Osteocyte (in vitro differentiated cells): ENCODE data around the gene SERPINA5. TPM values are rescaled to one million over a fixed set of nuclear protein-coding genes. Genes with fewer than 3 reads are reported as not detected.

Source experiments
- DNase-seq: peaks from one replicate; pipeline ENCODE4 v3.0.0; 2021; ENCODE audit warnings: mixed read lengths; ENCODE audit not compliant: unreplicated experiment; ENCODE audit errors: extremely low spot score
- H3K27ac Mint-ChIP-seq: one replicate; pipeline ENCODE4 v1.8.0; 2021; ENCODE audit warnings: mild to moderate bottlenecking, mixed read lengths; ENCODE audit not compliant: unreplicated experiment
- H3K27me3 Mint-ChIP-seq: one replicate; pipeline ENCODE4 v1.8.0; 2021; ENCODE audit warnings: mixed read lengths; ENCODE audit not compliant: unreplicated experiment
- H3K36me3 Mint-ChIP-seq: one replicate; pipeline ENCODE4 v1.8.0; 2021; ENCODE audit warnings: mixed read lengths; ENCODE audit not compliant: unreplicated experiment
- H3K4me1 Mint-ChIP-seq: one replicate; pipeline ENCODE4 v1.8.0; 2021; ENCODE audit warnings: mixed read lengths; ENCODE audit not compliant: unreplicated experiment
- H3K4me3 Mint-ChIP-seq: one replicate; pipeline ENCODE4 v1.8.0; 2021; ENCODE audit warnings: mild to moderate bottlenecking, moderate library complexity, mixed read lengths; ENCODE audit not compliant: unreplicated experiment
- H3K9me3 Mint-ChIP-seq: one replicate; pipeline ENCODE4 v1.8.0; 2021; ENCODE audit warnings: mixed read lengths; ENCODE audit not compliant: unreplicated experiment
- CTCF ChIP-seq: fragments of 200-600 bp; sonication (generic); IDR thresholded peaks from 2 replicates; pipeline ENCODE4 v1.5.0; 2021; ENCODE audit warnings: antibody characterized with exemption, mild to moderate bottlenecking, moderate library complexity
- total RNA-seq: library from RNA; stranded (reverse); gene quantifications from 2 replicates; pipeline ENCODE4 v1.2.1, GENCODE V29; 2021

The SERPINA5 gene
- total RNA-seq, 1 donor from 2014 or later = 0.16 TPM

- Mint-ChIP-seq H3K4me3 (no peak overlapping the region), H3K27me3 (no peaks in the 10 kb centered on the region), H3K36me3 (no peaks in the 10 kb centered on the region), H3K27ac (no peak overlapping the region), H3K4me1 (peaks cover 14% of the 10 kb centered on the region), H3K9me3 (no peaks in the 10 kb centered on the region)
- no peak for TF ChIP-seq CTCF
- peak; percentile 56 for DNase-seq
Observed at GRCh38 chr14:94538070-94538740, 43.0 kb upstream of the SERPINA5 start.

DNA sequence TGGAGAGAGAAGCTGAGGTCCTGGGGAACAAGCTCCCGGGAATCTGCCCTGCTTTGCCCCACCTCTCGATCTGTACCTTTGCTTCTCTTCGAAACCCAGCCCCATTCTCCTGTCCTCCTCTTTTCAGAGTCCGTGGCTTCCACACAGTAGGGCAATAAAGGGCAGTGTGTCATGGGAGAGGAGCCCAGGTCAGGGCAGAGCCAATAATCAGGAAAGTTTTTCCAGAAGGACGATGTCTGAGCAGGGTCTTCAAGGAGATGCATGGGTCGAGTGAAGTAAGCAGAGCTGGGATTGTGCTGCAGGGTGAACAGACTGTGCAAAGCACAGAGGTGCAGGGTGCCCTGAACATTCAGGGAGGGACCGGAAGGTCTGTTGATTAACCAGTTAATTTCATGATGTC is 42.0 kb upstream of the SERPINA5 start:
- Mint-ChIP-seq H3K36me3 (no peaks in the 10 kb centered on the region), H3K27ac (no peak overlapping the region), H3K9me3 (no peaks in the 10 kb centered on the region), H3K27me3 (no peaks in the 10 kb centered on the region), H3K4me1 (peaks cover 14% of the 10 kb centered on the region), H3K4me3 (no peak overlapping the region)
- peak; percentile 49 for DNase-seq
- TF ChIP-seq CTCF = no peak

DNA sequence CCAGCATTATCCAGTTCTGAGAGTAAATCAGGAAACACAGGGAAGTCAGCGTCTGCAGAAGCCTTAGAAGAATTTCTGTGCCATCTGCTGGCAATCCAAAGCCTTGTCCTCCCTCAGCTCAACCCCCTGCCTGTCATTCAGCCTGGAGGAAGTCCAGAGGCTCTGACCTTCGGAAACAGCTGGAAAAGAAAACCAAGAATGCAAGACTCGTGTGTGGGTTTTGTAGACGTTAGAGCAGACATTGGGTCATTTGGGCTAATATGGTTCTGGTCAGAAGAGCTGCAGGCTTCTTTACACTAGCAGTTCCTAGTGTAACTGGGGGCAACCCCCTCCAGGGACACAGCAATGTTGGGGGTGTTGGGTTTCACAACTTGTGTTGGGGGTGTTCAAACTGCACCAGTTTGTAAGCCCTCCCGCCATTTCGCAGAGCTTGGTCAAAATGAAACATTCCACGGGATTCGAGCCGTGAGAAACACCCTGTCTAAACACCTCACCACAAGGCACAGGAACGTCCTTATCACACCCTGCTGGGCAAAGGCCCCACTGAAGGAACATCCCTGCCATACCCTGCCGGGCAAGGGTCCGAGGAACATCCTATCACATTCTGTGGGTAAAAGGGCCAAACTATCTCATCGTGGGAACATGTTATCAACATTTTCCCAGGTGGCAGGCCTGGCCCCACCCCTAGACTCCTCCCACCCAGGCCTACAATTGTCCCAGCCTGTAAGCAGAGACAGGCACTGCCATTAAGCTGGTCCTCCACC is 41.0 kb upstream of the SERPINA5 start:
- H3K36me3 Mint-ChIP-seq = no peaks in the 10 kb centered on the region
- no peaks in the 10 kb centered on the region for H3K27me3 Mint-ChIP-seq
- H3K27ac Mint-ChIP-seq = peak overlapping the region; percentile 56
- DNase-seq = peak; percentile 73
- H3K9me3 Mint-ChIP-seq = no peaks in the 10 kb centered on the region
- peak; percentile 50 for TF ChIP-seq CTCF
- no peak overlapping the region for H3K4me3 Mint-ChIP-seq
- H3K4me1 Mint-ChIP-seq = peaks cover 14% of the 10 kb centered on the region

DNA sequence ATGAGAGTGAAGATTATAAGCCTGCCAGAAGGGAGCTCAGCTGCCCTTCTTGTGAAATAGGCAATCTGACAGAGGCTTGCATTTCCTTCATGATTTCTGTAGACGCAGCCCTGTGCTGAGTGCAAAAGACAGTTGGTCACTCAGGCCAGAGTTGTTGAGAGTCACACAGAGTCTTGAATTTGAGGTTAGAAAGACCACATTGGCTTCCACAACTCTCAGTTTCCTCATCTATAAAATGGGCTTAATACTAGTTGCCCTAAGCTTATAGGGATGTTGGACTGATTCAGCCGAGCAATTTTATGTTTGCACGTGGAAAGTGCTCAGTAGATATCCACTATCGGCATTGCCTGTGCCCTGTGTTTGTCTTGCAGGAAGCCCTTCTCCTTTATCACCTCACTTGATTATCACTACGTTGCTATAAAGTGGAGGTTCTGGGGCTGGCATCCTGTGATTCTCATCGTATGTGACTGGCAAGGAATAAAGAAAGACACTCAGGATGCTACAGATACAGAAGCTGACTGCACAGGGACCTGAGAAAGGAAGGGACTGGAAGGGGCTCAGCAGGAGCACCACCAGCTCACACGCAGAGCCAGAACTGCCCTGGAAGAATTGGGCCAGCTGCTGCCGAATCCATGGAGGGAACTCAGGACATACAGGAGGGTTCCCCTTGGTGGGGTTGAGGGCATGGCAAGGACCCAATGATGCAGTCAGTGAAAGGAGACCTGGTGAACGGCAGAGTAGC is 39.8 kb upstream of the SERPINA5 start:
- H3K27me3 Mint-ChIP-seq = no peaks in the 10 kb centered on the region
- H3K4me3 Mint-ChIP-seq = no peak overlapping the region
- H3K27ac Mint-ChIP-seq = no peak overlapping the region
- H3K36me3 Mint-ChIP-seq = no peaks in the 10 kb centered on the region
- H3K4me1 Mint-ChIP-seq = peaks cover 14% of the 10 kb centered on the region
- H3K9me3 Mint-ChIP-seq = peaks cover 6% of the 10 kb centered on the region
- TF ChIP-seq CTCF = no peak
- DNase-seq = peak; percentile 64
